Liver (tissue), 3 donors: ENCODE measurements around the gene YWHAE.

ENCODE experiments used
- ATF3 ChIP-seq: IDR thresholded peaks from 2 replicates; pipeline ENCODE4 v1.6.1; 2016; ENCODE audit warnings: antibody characterized with exemption
- RXRA ChIP-seq, 2 donors: IDR thresholded peaks; 2 replicates each; pipeline ENCODE4 v1.6.1; 2017 to 2018; ENCODE audit warnings: antibody characterized with exemption in 2 of 2, mild to moderate bottlenecking in 1 of 2
- TF ChIP-seq, protein P1 (sequence below): fragments of 150-350 bp; IDR thresholded peaks from 2 replicates; pipeline ENCODE4 v1.5.1; 2017; ENCODE audit warnings: improper control_type of control experiment, low read depth, low read length; ENCODE audit not compliant: missing input control
- TF ChIP-seq, protein P2 (sequence below): IDR thresholded peaks from 2 replicates; pipeline ENCODE4 v1.6.1; 2016; ENCODE audit warnings: antibody characterized with exemption, mild to moderate bottlenecking
- donor health status: healthy.
- donor health status: healthy.

- TF ChIP-seq, protein P1, sequence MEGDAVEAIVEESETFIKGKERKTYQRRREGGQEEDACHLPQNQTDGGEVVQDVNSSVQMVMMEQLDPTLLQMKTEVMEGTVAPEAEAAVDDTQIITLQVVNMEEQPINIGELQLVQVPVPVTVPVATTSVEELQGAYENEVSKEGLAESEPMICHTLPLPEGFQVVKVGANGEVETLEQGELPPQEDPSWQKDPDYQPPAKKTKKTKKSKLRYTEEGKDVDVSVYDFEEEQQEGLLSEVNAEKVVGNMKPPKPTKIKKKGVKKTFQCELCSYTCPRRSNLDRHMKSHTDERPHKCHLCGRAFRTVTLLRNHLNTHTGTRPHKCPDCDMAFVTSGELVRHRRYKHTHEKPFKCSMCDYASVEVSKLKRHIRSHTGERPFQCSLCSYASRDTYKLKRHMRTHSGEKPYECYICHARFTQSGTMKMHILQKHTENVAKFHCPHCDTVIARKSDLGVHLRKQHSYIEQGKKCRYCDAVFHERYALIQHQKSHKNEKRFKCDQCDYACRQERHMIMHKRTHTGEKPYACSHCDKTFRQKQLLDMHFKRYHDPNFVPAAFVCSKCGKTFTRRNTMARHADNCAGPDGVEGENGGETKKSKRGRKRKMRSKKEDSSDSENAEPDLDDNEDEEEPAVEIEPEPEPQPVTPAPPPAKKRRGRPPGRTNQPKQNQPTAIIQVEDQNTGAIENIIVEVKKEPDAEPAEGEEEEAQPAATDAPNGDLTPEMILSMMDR = no peak
- no peak for TF ChIP-seq ATF3
- TF ChIP-seq RXRA (IDR thresholded peaks at IDR 0.05) = no peak
- TF ChIP-seq, protein P2, sequence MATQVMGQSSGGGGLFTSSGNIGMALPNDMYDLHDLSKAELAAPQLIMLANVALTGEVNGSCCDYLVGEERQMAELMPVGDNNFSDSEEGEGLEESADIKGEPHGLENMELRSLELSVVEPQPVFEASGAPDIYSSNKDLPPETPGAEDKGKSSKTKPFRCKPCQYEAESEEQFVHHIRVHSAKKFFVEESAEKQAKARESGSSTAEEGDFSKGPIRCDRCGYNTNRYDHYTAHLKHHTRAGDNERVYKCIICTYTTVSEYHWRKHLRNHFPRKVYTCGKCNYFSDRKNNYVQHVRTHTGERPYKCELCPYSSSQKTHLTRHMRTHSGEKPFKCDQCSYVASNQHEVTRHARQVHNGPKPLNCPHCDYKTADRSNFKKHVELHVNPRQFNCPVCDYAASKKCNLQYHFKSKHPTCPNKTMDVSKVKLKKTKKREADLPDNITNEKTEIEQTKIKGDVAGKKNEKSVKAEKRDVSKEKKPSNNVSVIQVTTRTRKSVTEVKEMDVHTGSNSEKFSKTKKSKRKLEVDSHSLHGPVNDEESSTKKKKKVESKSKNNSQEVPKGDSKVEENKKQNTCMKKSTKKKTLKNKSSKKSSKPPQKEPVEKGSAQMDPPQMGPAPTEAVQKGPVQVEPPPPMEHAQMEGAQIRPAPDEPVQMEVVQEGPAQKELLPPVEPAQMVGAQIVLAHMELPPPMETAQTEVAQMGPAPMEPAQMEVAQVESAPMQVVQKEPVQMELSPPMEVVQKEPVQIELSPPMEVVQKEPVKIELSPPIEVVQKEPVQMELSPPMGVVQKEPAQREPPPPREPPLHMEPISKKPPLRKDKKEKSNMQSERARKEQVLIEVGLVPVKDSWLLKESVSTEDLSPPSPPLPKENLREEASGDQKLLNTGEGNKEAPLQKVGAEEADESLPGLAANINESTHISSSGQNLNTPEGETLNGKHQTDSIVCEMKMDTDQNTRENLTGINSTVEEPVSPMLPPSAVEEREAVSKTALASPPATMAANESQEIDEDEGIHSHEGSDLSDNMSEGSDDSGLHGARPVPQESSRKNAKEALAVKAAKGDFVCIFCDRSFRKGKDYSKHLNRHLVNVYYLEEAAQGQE = no peak
These were observed 917 bp downstream of the YWHAE start for GRCh38 chr17:1398931-1399678.
